GM12878 (cell line): ENCODE data around the gene KCNQ1. TPM values are rescaled to one million over a fixed set of nuclear protein-coding genes. Genes with fewer than 3 reads are reported as not detected.

Experiments
- ATAC-seq: fragments of 200-7000 bp; cut with Tn5 transposase; 3 replicates; pipeline ENCODE4 v1.9.1; 2020; ENCODE audit warnings: mild to moderate bottlenecking, moderate library complexity
- BruUV-seq: library from RNA; stranded (reverse); fragments of 400-500 nt; replicated peaks from 2 replicates; lab custom pipeline; 2021; lab: Mats Ljungman, UMichigan
- CTCF ChIA-PET: fragments of 300-600 bp; sonication (Branson Sonifier 250); formaldehyde crosslinking; extraction: SDS; loops from one replicate; lab custom pipeline; 2021; ENCODE audit warnings: inconsistent platforms; lab: Yijun Ruan, JAX
- POLR2A ChIA-PET: fragments of 350-600 bp; formaldehyde crosslinking; extraction: SDS; loops from one replicate; lab custom pipeline; 2021; ENCODE audit warnings: inconsistent platforms; lab: Charles Lee
- RAD21 ChIA-PET: fragments of 300-600 bp; sonication (Branson Sonifier 250); formaldehyde crosslinking; loops from one replicate; lab custom pipeline; 2023; ENCODE audit warnings: antibody characterized with exemption; ENCODE audit not compliant: unreplicated experiment; lab: Charles Lee
- SMC1A ChIA-PET: fragments of 300-600 bp; sonication (Branson Sonifier 250); formaldehyde crosslinking; loops from one replicate; lab custom pipeline; 2023; ENCODE audit not compliant: unreplicated experiment, uncharacterized antibody; lab: Charles Lee
- DNase-seq: peaks from one replicate; pipeline ENCODE4 v3.0.0-alpha.2; 2011; ENCODE audit warnings: low read depth, low spot score
- FAIRE-seq: peaks from 3 replicates; lab custom pipeline; 2011; peaks lifted over from hg19 to GRCh38; lab: Jason Lieb, UNC
- H2AFZ ChIP-seq: 2 replicates; pipeline ENCODE4 v1.6.0; 2011; ENCODE audit warnings: low read depth, low read length, control low read depth; ENCODE audit not compliant: control insufficient read depth
- H3K27ac ChIP-seq: 2 replicates; pipeline ENCODE4 v1.5.1; 2011; ENCODE audit warnings: control low read depth; ENCODE audit not compliant: control insufficient read depth, insufficient read depth
- H3K27me3 ChIP-seq, 2 experiments: replicated peaks in 1 of 2; 2 replicates each; pipeline versions ENCODE4 v1.6.0 to v1.6.1; 2011; ENCODE audit warnings: low read length in 1 of 2; ENCODE audit not compliant: control insufficient read depth in 2 of 2, insufficient read depth in 2 of 2
- H3K36me3 ChIP-seq, 2 experiments: 2 replicates each; pipeline ENCODE4 v1.5.1; 2011; ENCODE audit warnings: low read length in 1 of 2; ENCODE audit not compliant: control insufficient read depth in 2 of 2, insufficient read depth in 2 of 2
- H3K4me1 ChIP-seq: 2 replicates; pipeline ENCODE4 v1.6.1; 2011; ENCODE audit warnings: mild to moderate bottlenecking, low read length, moderate library complexity, mixed read lengths; ENCODE audit not compliant: control insufficient read depth, insufficient read depth
- H3K4me2 ChIP-seq: 2 replicates; pipeline ENCODE4 v1.6.0; 2011; ENCODE audit warnings: control low read depth; ENCODE audit not compliant: control insufficient read depth, insufficient read depth
- H3K4me3 ChIP-seq: fragments of 200-600 bp; sonication (generic); 2 replicates; pipeline ENCODE4 v1.5.1; 2016
- H3K79me2 ChIP-seq: 2 replicates; pipeline ENCODE4 v1.6.0; 2011; ENCODE audit warnings: low read length; ENCODE audit not compliant: control insufficient read depth, insufficient read depth
- H3K9ac ChIP-seq: 2 replicates; pipeline ENCODE4 v1.8.0; 2011; ENCODE audit warnings: low read length, control low read depth, mixed read lengths; ENCODE audit not compliant: control insufficient read depth, insufficient read depth
- H3K9me3 ChIP-seq: replicated peaks from 3 replicates; pipeline ENCODE4 v1.5.1; 2011; ENCODE audit warnings: mild to moderate bottlenecking, low read length; ENCODE audit not compliant: control insufficient read depth, insufficient read depth
- H4K20me1 ChIP-seq: 2 replicates; pipeline ENCODE4 v1.6.0; 2011; ENCODE audit not compliant: control insufficient read depth, insufficient read depth
- ESRRA ChIP-seq: IDR thresholded peaks from 2 replicates; pipeline ENCODE4 v1.6.1; 2012; ENCODE audit warnings: mild to moderate bottlenecking, low read length, improper control_type of control experiment
- NR2F1 ChIP-seq: fragments of 450-650 bp; conservative IDR thresholded peaks from 2 replicates; pipeline ENCODE4 v1.6.1; 2017; ENCODE audit warnings: mild to moderate bottlenecking
- TCF12 ChIP-seq: IDR thresholded peaks from 2 replicates; pipeline ENCODE4 v1.6.1; 2011; ENCODE audit warnings: low read depth, mild to moderate bottlenecking, low read length
- USF2 ChIP-seq: IDR thresholded peaks from 2 replicates; pipeline ENCODE4 v1.6.1; 2011; ENCODE audit warnings: low read depth, low read length, improper control_type of control experiment, borderline replicate concordance
- YY1 ChIP-seq: IDR thresholded peaks from 2 replicates; pipeline ENCODE4 v1.6.1; 2011; ENCODE audit warnings: low read depth, mild to moderate bottlenecking, low read length
- WGBS: methylation state at CpG from one replicate; pipeline ENCODE4 v1.1.6; 2016; ENCODE audit warnings: low lambda C conversion rate; ENCODE audit not compliant: insufficient replicate concordance, insufficient coverage; ENCODE audit errors: missing lambda C conversion rate; 5-methylcytosine and 5-hydroxymethylcytosine counted together
- in situ Hi-C: fragments of 300-500 bp; cut with MboI; formaldehyde crosslinking; loops from 9 replicates; pipeline ENCODE4 v1.14.3; 2018; ENCODE audit warnings: mixed read lengths
- intact Hi-C: fragments of 100-400 bp; cut with micrococcal nuclease; formaldehyde crosslinking; loops from one replicate; pipeline ENCODE4 v1.14.2; 2022; ENCODE audit not compliant: unreplicated experiment
- polyA plus RNA-seq, 11 experiments: library from polyadenylated mRNA; depleted of rRNA in 4 of 11; unstranded in 6 of 11; stranded (reverse) in 5 of 11; fragments of >200 nt; fragmentation: Nextera tagmentation in 4 of 11; fragmentation: Illumina TruSeq in 1 of 11; extraction: Ambion mirVana in 4 of 11; extraction: Trizol in 1 of 11; gene quantifications; 1 replicate in 1 of 11; 2 replicates in 10 of 11; pipeline versions ENCODE4 v1.2.1 to v1.2.3, GENCODE V29; 2011 to 2016; ENCODE audit warnings: inconsistent platforms in 2 of 11, missing spikeins in 2 of 11, low read depth in 1 of 11
- total RNA-seq, 4 experiments: library from RNA; depleted of rRNA in 3 of 4; stranded (reverse); fragments of >200 nt in 3 of 4; fragmentation: Illumina TruSeq in 1 of 4; extraction: Trizol in 1 of 4; gene quantifications; 2 replicates each; pipeline versions ENCODE4 v1.2.1 to v1.2.3, GENCODE V29; 2013 to 2021
- TF ChIP-seq, protein P1 (sequence below): fragments of 450-650 bp; IDR thresholded peaks from 2 replicates; pipeline ENCODE4 v1.6.1; 2017; ENCODE audit warnings: antibody characterized with exemption, mild to moderate bottlenecking, moderate library complexity

KCNQ1 gene
- total and polyA plus RNA-seq, 10 of the 15 experiments (the other 5 are each of a cell fraction or from before 2014, with no cell fraction given) = 0.03 to 0.15 (median 0.12) TPM; not detected in 7

GRCh38 chr11:2748814-2749554 lies 304.2 kb downstream of the KCNQ1 start:
- WGBS = 32% methylated on average over 17 of the region's 17 CpGs
- Histone ChIP-seq H2AFZ (no peak overlapping the region), H3K36me3 (no peaks in the 10 kb centered on the region), H3K27ac (no peak overlapping the region), H3K9ac (no peak overlapping the region), H3K4me1 (no peaks in the 10 kb centered on the region; the same call in 1 of the 2 replicates), H3K79me2 (no peaks in the 10 kb centered on the region), H4K20me1 (no peaks in the 10 kb centered on the region), H3K27me3 (no peaks in the 10 kb centered on the region; a peak in 1 of 4 replicates), H3K4me3 (no peak overlapping the region), H3K4me2 (no peak overlapping the region), H3K9me3 (no peaks in the 10 kb centered on the region; the same call in 2 of the 3 replicates)
- FAIRE-seq (no peak), ATAC-seq (no peak), DNase-seq (no peak)
- ChIA-PET CTCF (no interaction called here), SMC1A (no interaction called here), POLR2A (no interaction called here), RAD21 (no interaction called here)
- in situ Hi-C loops = no loop called here
- intact Hi-C loops = no loop called here
- TF ChIP-seq TCF12 (no peak), YY1 (no peak), USF2 (no peak), ESRRA (no peak), NR2F1 (0 out of 2 replicates have a peak, but pooled peaks have one; percentile 18)
- TF ChIP-seq, protein P1, sequence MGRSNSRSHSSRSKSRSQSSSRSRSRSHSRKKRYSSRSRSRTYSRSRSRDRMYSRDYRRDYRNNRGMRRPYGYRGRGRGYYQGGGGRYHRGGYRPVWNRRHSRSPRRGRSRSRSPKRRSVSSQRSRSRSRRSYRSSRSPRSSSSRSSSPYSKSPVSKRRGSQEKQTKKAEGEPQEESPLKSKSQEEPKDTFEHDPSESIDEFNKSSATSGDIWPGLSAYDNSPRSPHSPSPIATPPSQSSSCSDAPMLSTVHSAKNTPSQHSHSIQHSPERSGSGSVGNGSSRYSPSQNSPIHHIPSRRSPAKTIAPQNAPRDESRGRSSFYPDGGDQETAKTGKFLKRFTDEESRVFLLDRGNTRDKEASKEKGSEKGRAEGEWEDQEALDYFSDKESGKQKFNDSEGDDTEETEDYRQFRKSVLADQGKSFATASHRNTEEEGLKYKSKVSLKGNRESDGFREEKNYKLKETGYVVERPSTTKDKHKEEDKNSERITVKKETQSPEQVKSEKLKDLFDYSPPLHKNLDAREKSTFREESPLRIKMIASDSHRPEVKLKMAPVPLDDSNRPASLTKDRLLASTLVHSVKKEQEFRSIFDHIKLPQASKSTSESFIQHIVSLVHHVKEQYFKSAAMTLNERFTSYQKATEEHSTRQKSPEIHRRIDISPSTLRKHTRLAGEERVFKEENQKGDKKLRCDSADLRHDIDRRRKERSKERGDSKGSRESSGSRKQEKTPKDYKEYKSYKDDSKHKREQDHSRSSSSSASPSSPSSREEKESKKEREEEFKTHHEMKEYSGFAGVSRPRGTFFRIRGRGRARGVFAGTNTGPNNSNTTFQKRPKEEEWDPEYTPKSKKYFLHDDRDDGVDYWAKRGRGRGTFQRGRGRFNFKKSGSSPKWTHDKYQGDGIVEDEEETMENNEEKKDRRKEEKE = no peak
- no TSS peak for BruUV-seq
